HG03108 (cell line): ENCODE data around the gene SH3BP5.
A peak's percentile ranks its signal among the peaks of the same experiment; 100 is the strongest.

Experiments used
- ATAC-seq: cut with Tn5 transposase; IDR thresholded peaks from one replicate; pipeline ENCODE4 v1.9.1; 2021; ENCODE audit warnings: moderate library complexity; ENCODE audit not compliant: unreplicated experiment

Gene SH3BP5

GRCh38 chr3:15326673-15327072 lies 5.7 kb downstream of the SH3BP5 start:
- ATAC-seq = no peak

- ATAC-seq = no peak
These were observed 6.3 kb downstream of the SH3BP5 start for GRCh38 chr3:15326037-15326436.

GRCh38 chr3:15325228-15325627 lies 7.2 kb downstream of the SH3BP5 start:
- no peak for ATAC-seq

DNA sequence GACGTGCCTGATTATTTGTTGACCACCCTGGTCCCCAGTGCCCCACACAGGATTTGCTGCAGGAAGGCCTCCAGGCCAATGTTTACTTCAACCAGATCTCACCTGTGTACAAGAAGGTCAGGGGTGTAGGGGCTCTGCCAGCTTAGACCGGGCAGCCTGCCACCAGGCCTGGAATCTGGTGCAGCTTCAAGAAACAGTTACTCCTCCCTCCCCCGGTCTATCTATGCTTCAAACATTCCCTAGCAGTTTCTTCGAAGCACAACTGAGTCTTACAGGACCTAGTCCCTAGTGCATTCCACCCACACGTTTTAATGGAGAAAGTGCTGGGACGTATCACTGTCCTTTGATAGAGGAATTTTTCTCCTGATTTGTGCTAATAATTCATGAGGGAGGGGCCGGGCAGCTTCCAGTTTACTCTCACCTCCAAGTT lies 8.0 kb downstream of the SH3BP5 start:
- ATAC-seq = no peak

DNA sequence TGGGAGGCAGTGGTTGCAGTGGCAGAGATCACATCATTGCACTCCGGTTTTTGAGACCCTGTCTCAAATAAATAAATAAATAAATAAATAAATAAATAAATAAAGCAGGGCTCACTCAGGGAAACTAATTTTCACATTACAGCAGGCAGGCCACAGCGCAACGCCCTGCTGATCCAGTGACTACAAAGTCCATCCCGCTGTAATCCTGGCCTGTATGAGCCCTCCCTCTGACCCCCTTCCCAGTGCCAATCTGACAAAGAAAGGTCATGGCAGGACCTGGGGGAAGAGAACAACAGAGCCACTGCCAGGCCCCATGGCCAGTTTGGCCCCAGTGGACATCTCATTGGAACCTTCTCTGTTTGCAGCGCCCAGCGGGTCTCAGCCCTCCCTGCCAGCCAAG lies 9.3 kb downstream of the SH3BP5 start:
- ATAC-seq = no peak

DNA sequence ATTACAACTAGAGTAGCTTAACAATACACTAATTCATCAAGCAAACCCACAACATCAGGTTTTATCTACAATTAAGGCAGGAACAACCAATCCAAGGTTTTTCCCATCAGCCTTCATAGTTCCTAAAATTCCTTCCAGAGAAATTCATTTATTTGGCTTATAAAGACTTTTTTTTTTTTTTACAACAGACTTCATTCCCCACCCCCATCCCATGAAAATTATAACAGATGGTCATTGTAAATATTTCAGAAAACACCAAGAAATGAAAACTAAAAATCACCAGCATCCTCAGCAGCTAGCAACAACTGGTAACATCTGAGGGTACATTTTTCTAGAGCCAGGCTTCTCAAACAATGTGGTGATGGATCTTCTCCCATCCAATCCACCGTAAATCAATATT lies 11.0 kb downstream of the SH3BP5 start:
- no peak for ATAC-seq

GRCh38 chr3:15319575-15319974 lies 12.8 kb downstream of the SH3BP5 start:
- ATAC-seq = no peak

DNA sequence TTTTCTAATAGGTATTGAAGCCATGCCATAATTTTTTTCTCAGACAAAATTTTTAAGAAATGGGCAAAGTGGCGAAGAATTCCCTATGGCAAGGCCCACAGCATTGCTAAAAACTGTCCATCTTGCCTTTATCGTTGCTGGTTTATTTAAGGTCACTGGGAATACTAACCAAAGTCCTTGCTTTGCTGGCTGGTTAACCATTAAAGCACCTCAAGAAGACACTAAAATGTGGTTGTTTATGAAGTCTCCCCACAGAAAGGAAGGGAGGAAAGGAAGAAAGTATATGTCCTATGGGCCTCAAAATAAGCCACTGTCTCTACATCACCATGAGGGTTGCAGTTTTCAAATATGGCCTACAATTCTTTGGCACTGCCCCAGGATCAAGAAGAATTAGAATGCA lies 13.2 kb downstream of the SH3BP5 start:
- no peak for ATAC-seq

DNA sequence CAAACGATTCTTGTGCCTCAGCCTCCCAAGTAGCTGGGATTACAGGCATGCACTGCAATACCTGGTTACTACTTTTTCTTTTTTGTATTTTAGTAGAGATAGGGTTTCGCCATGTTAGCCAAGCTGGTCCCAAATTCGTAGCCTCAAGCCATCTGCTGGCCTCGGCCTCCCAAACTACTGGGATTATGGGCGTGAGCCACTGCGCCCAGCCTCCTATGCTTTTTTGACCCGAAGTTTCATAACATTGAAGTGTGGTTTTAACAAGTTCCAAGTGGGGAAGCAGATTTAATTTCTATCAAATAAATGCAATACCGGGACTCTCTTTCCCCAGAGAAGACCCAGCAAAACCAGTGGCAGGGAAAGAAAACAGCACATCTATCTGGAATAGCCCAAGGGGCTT lies 13.7 kb downstream of the SH3BP5 start:
- no peak for ATAC-seq

DNA sequence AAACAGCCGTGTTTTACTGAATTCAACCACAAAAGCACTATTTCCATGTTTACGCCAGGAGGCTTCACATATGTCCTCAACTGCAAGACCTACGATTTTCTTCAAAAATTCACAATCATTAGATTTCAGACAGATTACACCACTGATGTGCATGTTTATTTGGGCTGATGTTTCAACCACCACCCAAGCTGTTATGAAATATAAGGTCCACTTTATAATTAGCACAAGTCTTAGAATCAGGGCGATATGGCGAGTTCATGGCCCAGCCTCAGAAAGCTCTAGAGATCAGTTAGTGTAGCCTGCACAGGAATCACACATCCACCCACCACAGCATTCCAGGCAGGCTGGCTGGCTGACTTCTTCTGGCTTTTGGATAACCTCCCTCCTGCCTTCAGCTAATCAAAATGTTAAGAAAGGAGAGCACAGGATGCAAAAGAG lies 15.4 kb downstream of the SH3BP5 start:
- ATAC-seq = no peak

DNA sequence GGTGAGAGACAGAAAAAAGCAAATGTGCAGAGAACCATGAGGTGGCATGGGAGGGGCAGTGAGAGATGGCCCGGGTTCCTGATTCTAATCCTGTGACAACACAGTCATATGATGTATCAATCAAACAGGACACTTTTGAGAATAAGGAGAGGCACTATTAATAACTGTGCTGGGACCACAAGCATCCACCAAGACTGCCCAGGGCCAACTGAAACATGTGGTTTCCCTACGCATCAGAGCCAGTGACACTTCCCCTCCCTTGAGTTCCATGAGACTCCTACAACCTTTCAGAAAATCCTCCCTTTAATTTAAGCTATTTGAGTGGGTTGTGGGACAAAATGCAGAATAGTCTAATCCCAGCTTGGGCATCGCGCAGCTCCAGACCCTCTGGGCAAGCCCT lies 17.4 kb downstream of the SH3BP5 start:
- ATAC-seq = no peak

DNA sequence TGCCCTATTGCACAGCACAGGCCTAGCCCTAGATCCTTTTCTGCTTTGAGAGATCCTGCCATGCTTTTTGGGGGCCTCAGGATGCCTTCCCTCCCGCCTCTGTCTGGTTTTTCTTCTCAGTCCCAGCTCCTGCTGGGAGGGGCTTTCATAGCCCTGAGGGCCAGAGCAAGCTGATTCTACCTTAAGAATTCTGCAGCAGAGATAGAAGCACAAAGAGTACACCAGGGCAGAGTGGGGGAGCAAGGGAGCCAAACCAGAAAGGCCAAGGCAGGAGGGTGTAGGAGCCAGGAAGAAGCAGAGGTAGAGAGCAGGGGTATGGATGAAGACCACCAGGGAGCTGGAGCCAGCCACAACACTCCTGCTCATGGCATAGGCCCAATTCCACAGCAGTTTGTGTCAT lies 18.1 kb downstream of the SH3BP5 start:
- no peak for ATAC-seq

GRCh38 chr3:15313461-15313860 lies 18.9 kb downstream of the SH3BP5 start:
- ATAC-seq = no peak

DNA sequence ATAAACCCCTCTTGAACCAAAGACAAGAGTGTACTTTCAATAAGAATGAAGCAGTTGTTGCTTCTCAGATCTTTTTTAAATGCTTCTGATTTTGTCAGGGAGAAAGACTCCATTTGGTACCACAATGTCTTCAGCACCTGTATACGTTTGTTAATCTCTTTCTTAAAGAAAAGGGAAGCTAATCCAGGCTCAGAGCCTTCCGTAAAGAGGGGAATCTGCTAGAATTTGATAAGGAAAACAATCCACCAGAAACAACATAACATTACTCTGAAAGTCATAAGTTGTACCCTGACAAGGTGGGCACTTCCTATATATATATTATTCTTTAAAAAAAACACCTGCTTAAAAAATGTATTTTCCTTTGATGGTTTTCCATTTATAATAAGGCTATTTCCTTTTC lies 19.8 kb downstream of the SH3BP5 start:
- no peak for ATAC-seq

- ATAC-seq = peak; percentile 78
These were observed 21.7 kb downstream of the SH3BP5 start for GRCh38 chr3:15310491-15311370.

DNA sequence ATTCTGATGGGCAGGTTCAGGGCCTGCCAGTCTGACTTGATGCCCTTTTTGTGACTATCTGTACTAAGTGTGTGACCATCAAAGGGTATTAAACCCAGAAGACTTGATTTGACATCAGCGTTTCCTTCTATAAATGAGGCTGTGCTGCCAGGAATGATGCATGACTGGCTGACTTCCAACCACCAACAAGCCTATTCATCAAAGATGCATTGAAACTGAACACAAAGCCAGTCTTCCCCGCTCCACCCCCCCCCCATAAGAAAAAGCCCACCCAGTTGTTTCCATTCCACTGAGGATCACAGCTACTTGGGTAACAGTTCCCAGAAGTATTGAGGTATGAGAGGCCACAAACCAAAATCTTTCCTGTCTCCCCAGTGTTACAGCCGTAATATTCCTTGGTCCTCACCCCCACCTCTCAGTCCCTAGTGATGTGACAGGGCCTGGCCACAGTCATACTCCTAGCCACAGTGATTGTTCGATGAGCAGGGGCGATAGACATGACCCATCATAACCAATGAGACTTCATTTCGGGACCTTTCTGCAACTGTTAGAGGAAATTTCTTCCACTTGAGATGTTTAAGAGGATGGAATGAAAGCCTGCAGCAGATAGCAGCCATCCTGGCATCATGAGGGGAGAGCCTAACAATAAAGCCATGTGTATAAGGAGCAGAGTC lies 22.6 kb downstream of the SH3BP5 start:
- no peak for ATAC-seq

- ATAC-seq = no peak
These were observed 24.8 kb downstream of the SH3BP5 start for GRCh38 chr3:15307580-15307979.

DNA sequence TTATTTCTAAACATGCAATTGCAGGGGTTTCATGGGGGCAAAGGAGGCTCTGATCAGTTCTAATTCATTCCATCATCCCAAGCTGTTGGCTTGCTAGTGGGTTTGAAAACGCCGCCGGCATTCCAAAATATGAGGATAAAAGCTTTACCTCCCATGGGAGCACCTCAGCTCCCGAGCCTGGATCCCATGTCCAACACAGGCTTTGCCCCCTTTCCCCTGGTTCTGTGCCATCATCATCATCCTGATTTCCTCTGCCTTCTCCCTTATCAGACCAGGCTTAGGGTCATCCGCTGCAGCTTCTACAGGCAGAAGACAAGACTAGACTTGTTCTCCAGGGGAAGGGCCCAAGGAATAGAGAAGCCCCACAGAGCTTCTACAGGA lies 25.4 kb downstream of the SH3BP5 start:
- ATAC-seq = no peak

GRCh38 chr3:15305359-15305844 lies 27.0 kb downstream of the SH3BP5 start:
- ATAC-seq = no peak

DNA sequence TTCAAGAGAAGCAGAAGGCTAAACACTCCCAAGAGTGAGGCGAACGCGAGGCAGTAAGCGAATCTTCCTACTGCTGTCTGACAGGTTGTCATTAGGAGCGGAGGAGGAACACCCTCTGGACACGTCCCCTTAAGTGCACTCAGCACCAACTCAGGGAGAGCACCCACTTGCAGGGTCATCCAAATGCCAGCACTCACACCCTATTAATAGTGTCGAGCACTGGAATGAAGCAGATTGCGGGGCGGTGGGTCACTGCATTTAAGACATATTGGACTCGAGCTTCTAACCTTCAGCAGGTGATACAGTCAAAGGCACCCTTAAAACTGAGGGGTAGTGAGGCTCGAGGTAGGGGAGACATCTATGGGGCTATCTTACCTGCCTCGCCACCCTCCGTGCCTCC lies 28.7 kb downstream of the SH3BP5 start:
- ATAC-seq = no peak

- ATAC-seq = no peak
These were observed 29.2 kb downstream of the SH3BP5 start for GRCh38 chr3:15303216-15303615.

DNA sequence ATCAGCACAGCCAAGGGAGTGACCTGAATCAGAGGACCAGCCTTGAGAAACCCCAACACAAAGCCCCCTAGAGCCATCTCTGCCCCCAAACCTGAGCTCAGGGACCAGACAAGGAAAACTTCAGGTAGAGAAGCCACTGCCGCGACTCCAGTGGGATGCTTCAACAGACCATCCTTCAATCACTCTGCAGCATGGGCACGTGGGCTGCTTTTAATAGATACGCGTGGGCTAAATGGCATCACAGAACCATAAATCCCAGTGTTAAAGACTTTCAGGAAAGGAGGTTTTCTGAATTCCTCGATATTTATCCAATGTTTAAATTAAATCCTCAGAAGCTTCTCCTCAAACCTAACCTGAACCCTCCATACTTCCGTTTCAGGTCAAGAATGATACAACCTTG lies 30.6 kb downstream of the SH3BP5 start:
- no peak for ATAC-seq
